ENCODE results near the gene TSPAN33.
"Not testable (repeated sequence)": the region's sequence is repeated elsewhere in the genome, so short reads cannot be mapped to it uniquely, and the experiment has no call there.

Gene TSPAN33

DNA sequence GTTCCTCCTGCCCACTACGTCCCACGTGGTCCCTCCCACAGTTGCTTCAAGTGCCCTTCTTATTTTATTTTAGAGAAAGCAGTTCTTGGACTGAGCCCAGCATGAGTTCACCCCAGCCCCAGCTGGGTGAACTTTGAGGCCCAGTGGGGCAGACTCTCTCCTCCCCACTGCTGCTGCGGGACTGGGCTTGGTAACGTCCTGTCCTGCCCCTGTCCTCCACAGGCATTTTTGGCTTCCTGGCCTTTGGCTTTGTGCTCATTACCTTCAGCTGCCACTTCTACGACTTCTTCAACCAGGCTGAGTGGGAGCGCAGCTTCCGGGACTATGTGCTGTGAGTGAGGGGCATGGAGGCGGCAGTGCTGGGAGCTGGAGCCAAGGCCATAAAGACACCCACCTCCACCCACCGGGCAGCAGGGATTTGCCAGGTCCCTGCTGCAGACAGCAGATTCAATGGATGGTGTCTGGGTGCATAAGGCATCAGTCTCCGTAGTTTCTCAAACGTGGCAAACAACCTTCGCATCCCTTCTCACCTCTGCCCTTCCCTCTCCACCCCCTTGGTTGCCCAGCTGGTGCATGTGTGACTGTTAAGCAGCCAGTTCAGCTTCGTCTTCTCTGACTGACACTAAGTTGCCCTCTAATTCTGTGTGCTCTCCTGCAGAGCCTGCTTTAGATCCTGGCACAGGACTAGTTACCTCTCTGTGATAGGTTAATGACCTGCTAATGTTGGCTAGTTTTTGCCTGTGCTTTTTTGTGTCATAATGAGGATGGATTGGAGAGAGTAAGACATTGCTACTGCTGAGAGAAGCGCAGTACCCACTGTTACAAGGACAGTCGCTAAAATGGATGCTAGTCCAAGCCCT, 64.8 kb downstream of the TSPAN33 start:
- Histone ChIP-seq H3K27me3 (ENCODE audit: insufficient read depth, low read length) (no peaks in the 10 kb centered on the region), H3K36me3 (ENCODE audit: insufficient read depth, low read length) (no peaks in the 10 kb centered on the region), H3K27ac (ENCODE audit: low read depth, low read length) (no peak overlapping the region), H3K4me3 (ENCODE audit: low read depth, low read length) (no peak overlapping the region), H2AFZ (ENCODE audit: low read length, unreplicated experiment) (no peak overlapping the region), H3K4me1 (ENCODE audit: control insufficient read depth, insufficient read depth, low read length, unreplicated experiment) (no peaks in the 10 kb centered on the region), H3K79me2 (ENCODE audit: control insufficient read depth, insufficient read depth, low read length, unreplicated experiment) (no peaks in the 10 kb centered on the region)

DNA sequence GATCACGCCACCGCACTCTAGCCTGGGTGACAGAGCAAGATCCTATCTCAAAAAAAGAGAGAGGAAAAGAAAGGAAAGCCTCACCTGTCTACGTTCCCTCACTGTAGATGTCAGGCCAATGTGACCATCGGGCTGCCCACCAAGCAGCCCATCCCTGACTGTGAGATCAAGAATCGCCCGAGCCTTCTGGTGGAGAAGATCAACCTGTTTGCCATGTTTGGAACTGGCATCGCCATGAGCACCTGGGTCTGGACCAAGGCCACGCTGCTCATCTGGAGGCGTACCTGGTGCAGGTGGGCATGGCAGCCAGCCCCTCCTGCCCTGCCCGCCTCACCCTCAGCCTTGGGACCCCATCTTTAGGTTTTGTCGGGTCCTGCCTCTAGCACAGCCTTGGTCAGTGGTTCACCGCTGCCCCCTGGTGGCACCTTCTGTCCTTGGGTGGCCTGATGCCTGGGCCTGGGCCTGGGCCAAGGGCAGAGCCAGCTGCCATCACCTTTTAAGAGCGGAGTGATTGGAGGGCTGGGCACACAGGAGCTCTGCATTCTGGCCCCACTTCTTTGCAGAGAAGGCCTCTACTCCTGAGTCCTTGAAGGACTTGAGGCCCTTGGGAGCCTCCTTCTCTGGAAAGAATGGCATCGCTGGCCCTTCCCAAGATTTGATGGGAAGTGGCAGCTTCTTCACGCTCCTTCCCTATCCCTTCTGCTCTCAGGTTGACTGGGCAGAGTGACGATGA, 65.9 kb downstream of the TSPAN33 start:
- Histone ChIP-seq H3K79me2 (ENCODE audit: control insufficient read depth, insufficient read depth, low read length, unreplicated experiment) (no peaks in the 10 kb centered on the region), H3K27ac (ENCODE audit: low read depth, low read length) (no peak overlapping the region), H3K36me3 (ENCODE audit: insufficient read depth, low read length) (no peaks in the 10 kb centered on the region), H2AFZ (ENCODE audit: low read length, unreplicated experiment) (no peak overlapping the region), H3K4me1 (ENCODE audit: control insufficient read depth, insufficient read depth, low read length, unreplicated experiment) (no peaks in the 10 kb centered on the region), H3K27me3 (ENCODE audit: insufficient read depth, low read length) (no peaks in the 10 kb centered on the region), H3K4me3 (ENCODE audit: low read depth, low read length) (no peak overlapping the region)

DNA sequence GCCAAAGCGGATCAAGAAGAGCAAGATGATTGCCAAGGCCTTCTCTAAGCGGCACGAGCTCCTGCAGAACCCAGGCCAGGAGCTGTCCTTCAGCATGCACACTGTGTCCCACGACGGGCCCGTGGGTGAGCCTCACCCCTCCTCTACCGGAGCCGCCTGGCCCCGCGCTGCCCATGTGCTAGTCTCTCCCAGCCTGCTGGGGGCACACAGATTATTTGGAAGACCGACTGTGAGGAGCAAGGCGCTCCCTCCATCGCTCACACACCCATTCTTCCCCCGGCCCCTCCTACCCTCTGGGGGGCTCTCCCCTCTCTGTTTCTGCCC, 66.4 kb downstream of the TSPAN33 start:
- Histone ChIP-seq H3K36me3 (ENCODE audit: insufficient read depth, low read length) (no peaks in the 10 kb centered on the region), H3K27me3 (ENCODE audit: insufficient read depth, low read length) (no peaks in the 10 kb centered on the region), H2AFZ (ENCODE audit: low read length, unreplicated experiment) (no peak overlapping the region), H3K4me3 (ENCODE audit: low read depth, low read length) (no peak overlapping the region), H3K27ac (ENCODE audit: low read depth, low read length) (no peak overlapping the region), H3K79me2 (ENCODE audit: control insufficient read depth, insufficient read depth, low read length, unreplicated experiment) (no peaks in the 10 kb centered on the region), H3K4me1 (ENCODE audit: control insufficient read depth, insufficient read depth, low read length, unreplicated experiment) (no peaks in the 10 kb centered on the region)

DNA sequence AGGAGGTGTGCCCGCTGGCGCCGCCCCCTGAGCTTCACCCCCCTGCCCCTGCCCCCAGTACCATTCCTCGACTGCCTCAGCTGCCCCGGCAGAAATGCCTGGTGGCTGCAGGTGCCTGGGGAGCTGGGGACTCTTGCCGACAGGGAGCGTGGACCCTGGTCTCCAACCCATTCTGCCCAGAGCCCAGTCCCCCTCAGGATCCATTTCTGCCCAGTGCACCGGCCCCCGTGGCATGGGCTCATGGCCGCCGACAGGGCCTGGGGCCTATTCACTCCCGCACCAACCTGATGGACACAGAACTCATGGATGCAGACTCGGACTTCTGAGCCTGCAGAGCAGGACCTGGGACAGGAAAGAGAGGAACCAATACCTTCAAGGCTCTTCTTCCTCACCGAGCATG, 67.6 kb downstream of the TSPAN33 start:
- Histone ChIP-seq H2AFZ (ENCODE audit: low read length, unreplicated experiment) (no peak overlapping the region), H3K4me1 (ENCODE audit: control insufficient read depth, insufficient read depth, low read length, unreplicated experiment) (no peaks in the 10 kb centered on the region), H3K27ac (ENCODE audit: low read depth, low read length) (no peak overlapping the region), H3K4me3 (ENCODE audit: low read depth, low read length) (no peak overlapping the region), H3K79me2 (ENCODE audit: control insufficient read depth, insufficient read depth, low read length, unreplicated experiment) (no peaks in the 10 kb centered on the region), H3K27me3 (ENCODE audit: insufficient read depth, low read length) (no peaks in the 10 kb centered on the region), H3K36me3 (ENCODE audit: insufficient read depth, low read length) (no peaks in the 10 kb centered on the region)

DNA sequence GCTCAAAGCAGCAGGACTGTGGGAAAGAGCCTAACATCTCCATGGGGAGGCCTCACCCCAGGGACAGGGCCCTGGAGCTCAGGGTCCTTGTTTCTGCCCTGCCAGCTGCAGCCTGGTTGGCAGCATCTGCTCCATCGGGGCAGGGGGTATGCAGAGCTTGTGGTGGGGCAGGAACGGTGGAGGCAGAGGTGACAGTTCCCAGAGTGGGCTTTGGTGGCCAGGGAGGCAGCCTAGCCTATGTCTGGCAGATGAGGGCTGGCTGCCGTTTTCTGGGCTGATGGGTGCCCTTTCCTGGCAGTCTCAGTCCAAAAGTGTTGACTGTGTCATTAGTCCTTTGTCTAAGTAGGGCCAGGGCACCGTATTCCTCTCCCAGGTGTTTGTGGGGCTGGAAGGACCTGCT, 68.1 kb downstream of the TSPAN33 start:
- Histone ChIP-seq H2AFZ (ENCODE audit: low read length, unreplicated experiment) (no peak overlapping the region), H3K4me1 (ENCODE audit: control insufficient read depth, insufficient read depth, low read length, unreplicated experiment) (no peaks in the 10 kb centered on the region), H3K79me2 (ENCODE audit: control insufficient read depth, insufficient read depth, low read length, unreplicated experiment) (no peaks in the 10 kb centered on the region), H3K4me3 (ENCODE audit: low read depth, low read length) (no peak overlapping the region), H3K36me3 (ENCODE audit: insufficient read depth, low read length) (no peaks in the 10 kb centered on the region), H3K27ac (ENCODE audit: low read depth, low read length) (no peak overlapping the region), H3K27me3 (ENCODE audit: insufficient read depth, low read length) (no peaks in the 10 kb centered on the region)

DNA sequence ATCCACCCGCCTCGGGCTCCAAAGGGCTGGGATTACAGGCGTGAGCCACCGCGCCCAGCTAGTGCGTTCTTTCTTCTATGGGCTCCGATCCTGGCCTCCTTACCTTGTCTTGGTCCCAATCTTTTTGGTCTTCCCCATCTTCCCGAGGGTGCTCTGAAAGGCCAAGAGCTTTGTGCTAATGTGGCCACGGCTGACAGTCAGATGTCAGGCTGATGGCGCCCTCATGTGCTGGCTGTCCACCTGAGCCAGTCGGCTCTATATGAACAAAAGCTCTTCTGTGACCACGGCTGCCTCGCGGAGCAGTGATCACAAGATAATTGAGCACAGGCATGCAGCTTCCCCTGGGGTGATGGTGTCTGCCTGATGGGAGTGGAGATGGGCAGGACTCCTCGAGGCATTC, 69.3 kb downstream of the TSPAN33 start:
- H3K27ac ChIP-seq (ENCODE audit: low read depth, low read length) = no peak overlapping the region
- H3K36me3 ChIP-seq (ENCODE audit: insufficient read depth, low read length) = no peaks in the 10 kb centered on the region
- H3K4me3 ChIP-seq (ENCODE audit: low read depth, low read length) = no peak overlapping the region
- H2AFZ ChIP-seq (ENCODE audit: low read length, unreplicated experiment) = no peak overlapping the region
- H3K79me2 ChIP-seq (ENCODE audit: control insufficient read depth, insufficient read depth, low read length, unreplicated experiment) = no peaks in the 10 kb centered on the region
- H3K4me1 ChIP-seq (ENCODE audit: control insufficient read depth, insufficient read depth, low read length, unreplicated experiment) = no peaks in the 10 kb centered on the region
- H3K27me3 ChIP-seq (ENCODE audit: insufficient read depth, low read length) = no peaks in the 10 kb centered on the region

DNA sequence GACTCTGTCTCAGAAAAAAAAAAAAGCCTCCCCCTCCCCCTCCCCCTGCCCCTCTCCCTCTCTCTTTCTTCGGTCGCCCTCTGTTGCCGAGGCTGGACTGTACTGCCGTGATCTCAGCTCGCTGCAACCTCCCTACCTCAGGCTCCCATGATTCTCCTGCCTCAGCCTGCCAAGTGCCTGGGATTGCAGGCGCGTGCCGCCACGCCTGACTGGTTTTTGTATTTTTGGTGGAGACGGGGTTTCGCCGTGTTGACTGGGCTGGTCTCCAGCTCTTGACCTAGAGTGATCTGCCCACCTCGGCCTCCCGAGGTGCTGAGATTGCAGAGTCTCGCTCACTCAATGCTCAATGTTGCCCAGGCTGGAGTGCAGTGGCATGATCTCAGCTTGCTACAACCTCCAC, 71.2 kb downstream of the TSPAN33 start:
- not testable (repeated sequence) for H3K27ac ChIP-seq (ENCODE audit: low read depth, low read length); H3K4me1 ChIP-seq (ENCODE audit: control insufficient read depth, insufficient read depth, low read length, unreplicated experiment); H3K4me3 ChIP-seq (ENCODE audit: low read depth, low read length); H3K27me3 ChIP-seq (ENCODE audit: insufficient read depth, low read length); H3K36me3 ChIP-seq (ENCODE audit: insufficient read depth, low read length); H2AFZ ChIP-seq (ENCODE audit: low read length, unreplicated experiment); H3K79me2 ChIP-seq (ENCODE audit: control insufficient read depth, insufficient read depth, low read length, unreplicated experiment)

DNA sequence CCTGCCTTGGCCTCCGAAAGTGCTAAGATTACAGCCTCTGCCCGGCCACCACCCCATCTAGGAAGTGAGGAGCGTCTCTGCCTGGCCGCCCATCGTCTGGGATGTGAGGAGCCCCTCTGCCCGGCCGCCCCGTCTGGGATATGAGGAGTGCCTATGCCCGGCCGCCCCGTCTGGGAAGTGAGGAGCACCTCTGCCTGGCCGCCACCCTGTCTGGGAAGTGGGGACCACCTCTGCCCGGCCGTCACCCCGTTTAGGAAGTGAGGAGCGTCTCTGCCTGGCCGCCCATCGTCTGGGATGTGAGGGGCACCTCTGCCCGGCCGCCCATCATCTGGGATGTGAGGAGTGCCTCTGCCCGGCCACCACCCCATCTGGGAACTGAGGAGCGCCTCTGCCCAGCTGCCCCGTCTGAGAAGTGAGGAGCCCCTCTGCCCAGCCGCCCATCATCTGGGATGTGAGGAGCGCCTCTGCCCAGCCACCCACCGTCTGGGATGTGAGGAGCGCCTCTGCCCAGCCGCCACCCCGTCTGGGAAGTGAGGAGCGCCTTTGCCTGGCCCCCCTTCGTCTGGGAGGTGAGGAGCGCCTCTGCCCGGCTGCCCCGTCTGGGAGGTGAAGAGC, 71.7 kb downstream of the TSPAN33 start:
- not testable (repeated sequence) for H3K4me3 ChIP-seq (ENCODE audit: low read depth, low read length); H3K79me2 ChIP-seq (ENCODE audit: control insufficient read depth, insufficient read depth, low read length, unreplicated experiment); H2AFZ ChIP-seq (ENCODE audit: low read length, unreplicated experiment); H3K36me3 ChIP-seq (ENCODE audit: insufficient read depth, low read length); H3K27me3 ChIP-seq (ENCODE audit: insufficient read depth, low read length); H3K4me1 ChIP-seq (ENCODE audit: control insufficient read depth, insufficient read depth, low read length, unreplicated experiment); H3K27ac ChIP-seq (ENCODE audit: low read depth, low read length)

DNA sequence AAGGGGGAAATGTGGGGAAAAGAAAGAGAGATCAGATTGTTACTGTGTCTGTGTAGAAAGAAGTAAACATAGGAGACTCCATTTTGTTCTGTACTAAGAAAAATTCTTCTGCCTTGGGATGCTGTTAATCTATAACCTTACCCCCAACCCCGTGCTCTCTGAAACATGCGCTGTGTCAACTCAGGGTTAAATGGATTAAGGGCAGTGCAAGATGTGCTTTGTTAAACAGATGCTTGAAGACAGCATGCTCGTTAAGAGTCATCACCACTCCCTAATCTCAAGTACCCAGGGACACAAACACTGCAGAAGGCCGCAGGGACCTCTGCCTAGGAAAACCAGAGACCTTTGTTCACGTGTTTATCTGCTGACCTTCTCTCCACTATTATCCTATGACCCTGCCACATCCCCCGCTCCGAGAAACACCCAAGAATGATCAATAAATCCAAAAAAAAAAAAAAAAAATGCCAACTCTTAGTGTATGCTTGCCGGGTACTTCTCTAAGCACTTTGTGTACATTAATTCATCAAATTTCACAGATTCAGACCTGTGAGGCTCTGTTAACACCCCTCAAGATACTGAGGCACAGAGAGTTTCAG, 72.4 kb downstream of the TSPAN33 start:
- H3K4me3 ChIP-seq (ENCODE audit: low read depth, low read length); H3K36me3 ChIP-seq (ENCODE audit: insufficient read depth, low read length); H3K79me2 ChIP-seq (ENCODE audit: control insufficient read depth, insufficient read depth, low read length, unreplicated experiment); H3K27me3 ChIP-seq (ENCODE audit: insufficient read depth, low read length); H3K4me1 ChIP-seq (ENCODE audit: control insufficient read depth, insufficient read depth, low read length, unreplicated experiment); H2AFZ ChIP-seq (ENCODE audit: low read length, unreplicated experiment); H3K27ac ChIP-seq (ENCODE audit: low read depth, low read length): not testable (repeated sequence)

DNA sequence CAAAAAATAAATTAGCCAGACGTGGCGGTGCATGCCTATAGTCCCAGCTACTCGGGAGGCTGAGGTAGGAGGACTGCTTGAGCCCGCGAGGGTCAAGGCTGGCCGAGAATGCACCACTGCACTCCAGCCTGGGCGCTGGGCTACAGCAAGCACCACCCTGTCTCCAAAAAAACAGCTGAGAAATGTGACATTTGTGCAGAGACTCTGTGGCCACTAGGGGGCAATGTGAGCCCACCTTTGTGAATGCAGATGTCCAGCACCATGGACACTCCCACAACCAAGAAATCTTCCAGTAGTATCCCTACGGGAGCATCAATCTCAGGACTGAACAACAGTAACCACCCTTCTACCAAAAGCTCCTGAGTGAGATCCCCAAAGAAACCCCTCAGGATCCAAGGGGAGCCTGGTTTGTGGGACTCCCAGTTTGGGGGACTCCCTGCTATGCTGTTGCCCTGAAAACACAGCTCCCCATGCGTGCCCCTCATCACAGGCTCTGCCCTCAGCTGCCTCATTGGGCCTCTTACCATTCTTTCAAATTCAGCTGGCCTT, 74.1 kb downstream of the TSPAN33 start:
- Histone ChIP-seq H3K27me3 (ENCODE audit: insufficient read depth, low read length) (no peaks in the 10 kb centered on the region), H2AFZ (ENCODE audit: low read length, unreplicated experiment) (no peak overlapping the region), H3K27ac (ENCODE audit: low read depth, low read length) (no peak overlapping the region), H3K4me1 (ENCODE audit: control insufficient read depth, insufficient read depth, low read length, unreplicated experiment) (no peaks in the 10 kb centered on the region), H3K4me3 (ENCODE audit: low read depth, low read length) (no peak overlapping the region), H3K79me2 (ENCODE audit: control insufficient read depth, insufficient read depth, low read length, unreplicated experiment) (no peaks in the 10 kb centered on the region), H3K36me3 (ENCODE audit: insufficient read depth, low read length) (no peaks in the 10 kb centered on the region)
